NCI-H146 (cell line): ENCODE results near the gene ADAP1.
"Not testable (repeated sequence)": the region's sequence is repeated elsewhere in the genome, so short reads cannot be mapped to it uniquely, and the experiment has no call there.

ENCODE experiments used
- DNase-seq: peaks from one replicate; lab custom pipeline; 2025; lab: John Stamatoyannopoulos, UW

Gene ADAP1

DNA sequence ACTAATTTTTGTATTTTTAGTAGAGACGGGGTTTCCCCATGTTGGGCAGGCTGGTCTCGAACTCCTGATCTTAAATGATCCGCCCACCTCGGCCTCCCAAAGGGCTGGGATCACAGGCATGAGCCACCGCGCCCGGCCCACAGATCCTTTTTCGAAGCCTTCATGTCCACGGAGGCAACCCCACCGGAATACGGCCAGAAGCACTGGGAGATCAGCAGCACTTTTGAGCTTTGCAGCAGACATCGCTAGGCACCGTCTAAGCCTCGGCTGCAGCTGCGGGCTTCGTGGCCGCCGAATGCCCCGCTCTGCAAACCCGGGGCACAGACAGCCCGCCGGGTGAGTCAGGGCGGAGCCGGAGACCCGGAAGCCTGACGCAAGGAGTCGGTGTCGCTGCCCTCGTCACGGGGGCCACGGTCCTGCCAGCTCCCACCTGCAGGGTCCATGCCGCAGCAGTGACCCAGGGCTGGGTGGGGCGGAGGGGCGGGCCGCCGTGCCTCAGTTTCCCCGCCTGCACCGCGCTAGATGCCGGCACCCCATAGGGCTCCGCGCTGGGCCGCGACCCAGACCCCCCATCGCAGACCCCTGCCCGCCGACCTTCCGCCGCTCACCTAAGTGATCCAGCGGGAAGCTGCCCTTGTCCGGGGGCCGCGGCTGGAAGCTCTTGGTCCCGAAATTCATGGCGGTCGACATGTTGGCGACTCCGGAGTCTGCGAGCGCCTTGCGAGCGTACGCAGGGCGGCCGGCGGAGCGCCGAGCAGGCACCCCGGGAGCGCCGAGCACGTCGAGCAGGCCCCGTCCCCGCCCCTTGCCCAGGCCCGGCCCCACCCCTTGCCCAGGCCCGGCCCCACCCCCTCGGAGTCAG is 20.6 kb upstream of the ADAP1 start, which contains the start of gene COX19:
Gene COX19 (minus strand): TSS at position 730 of the 862 bp plus-strand sequence. CDS start 40 bp downstream, at position 690.
- DNase-seq = peak; percentile 86

DNA sequence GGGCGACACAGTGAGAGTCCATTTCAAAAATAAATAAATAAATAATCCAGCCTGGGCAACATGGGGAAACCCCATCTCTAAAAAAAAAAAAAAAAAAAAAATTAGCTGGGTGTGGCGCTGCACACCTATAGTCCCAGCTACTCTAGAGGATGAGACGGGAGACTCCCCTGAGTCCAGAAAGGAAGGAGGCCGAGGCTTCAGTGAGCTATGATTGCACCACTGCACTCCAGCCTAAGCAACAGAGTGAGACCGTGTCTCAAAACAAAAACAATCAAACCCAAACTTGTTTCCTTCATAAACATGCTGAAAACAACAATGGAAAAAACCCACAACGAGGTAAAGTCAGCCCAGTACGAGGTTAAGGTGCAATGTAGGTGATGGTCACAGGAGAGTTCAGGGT is 19.7 kb upstream of the ADAP1 start:
- DNase-seq = no peak

DNA sequence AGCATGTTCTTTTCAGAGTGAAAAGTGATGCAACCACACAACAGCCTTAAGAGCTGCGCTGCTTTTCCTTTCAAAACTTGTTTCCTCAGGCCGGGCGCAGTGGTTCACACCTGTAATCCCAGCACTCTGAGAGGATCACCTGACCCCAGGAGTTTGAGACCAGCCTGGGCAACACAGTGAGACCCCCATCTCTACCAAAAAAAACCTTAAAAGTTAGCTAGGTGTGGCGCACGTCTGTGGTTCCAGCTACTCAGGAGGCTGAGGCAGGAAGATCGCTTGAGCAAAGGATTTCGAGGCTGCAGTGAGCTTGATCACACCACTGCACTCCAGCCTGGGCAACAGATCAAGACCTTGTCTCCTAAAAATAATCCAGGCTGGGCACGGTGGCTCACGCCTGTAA is 18.8 kb upstream of the ADAP1 start:
- no peak for DNase-seq

DNA sequence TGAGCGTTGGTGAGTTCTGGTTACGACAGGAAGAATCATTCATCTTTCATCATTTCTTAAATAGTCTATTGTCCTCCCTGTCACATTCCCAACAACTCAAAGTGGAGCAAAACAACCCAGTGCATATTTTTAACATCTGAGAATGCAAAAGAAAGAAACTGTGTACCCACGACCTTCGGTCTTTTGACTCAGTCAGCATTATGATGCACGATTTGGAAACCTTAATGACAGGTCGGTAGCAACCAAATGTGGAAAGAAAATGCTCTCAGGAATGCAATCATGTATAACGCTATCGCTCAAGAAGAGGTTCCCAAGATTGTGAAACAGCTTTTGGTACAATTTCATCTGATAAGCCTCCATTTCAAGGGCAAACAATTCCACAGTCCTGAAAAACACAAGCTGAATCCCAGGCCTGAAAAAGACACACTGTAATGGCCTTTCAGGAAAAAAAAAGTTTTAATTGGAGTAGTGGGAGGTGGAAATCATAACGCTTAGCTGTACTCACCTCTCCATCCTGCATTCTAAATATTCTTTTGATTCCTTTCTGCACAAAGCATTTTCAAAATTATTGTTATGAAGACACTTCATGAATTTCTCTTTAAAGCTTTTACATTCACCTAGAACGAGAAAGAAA is 18.3 kb upstream of the ADAP1 start:
- DNase-seq = no peak

DNA sequence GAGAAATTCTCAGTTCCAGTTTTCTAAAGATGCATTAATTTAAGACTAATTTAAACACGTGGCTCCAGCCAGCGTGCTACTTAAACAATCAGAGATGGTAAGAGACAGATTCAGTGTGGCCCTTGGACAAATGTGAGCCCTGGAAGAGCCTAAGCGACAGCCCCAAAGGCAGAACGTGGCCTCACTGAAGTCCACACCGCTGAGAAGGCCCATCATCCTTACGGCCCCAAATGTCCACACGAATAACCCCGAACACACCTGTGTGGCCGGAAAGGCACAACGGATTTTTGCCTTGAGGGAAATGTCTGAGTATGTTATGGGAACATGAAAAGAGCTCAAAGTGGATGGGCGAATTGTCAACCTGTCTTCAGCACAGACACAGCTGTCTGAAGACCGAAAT is 17.6 kb upstream of the ADAP1 start:
- DNase-seq = no peak

DNA sequence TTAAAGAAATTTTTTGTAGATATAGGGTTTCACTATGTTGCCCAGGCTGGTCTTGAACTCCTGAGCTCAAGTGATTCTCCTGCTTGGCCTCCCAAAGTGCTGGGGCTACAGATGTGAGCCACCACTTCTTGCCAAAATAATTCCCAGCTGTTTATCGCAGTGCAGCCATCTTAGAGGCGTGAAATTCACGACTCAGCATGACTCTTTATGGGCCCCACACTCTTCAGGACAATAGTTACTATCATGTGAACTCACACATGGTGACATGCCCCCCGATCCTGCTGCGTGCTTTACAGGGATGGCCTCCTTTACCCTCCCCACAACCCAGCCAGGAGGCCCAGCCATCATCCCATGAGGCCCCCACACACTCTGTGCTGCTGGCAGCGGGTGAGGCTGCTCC is 16.3 kb upstream of the ADAP1 start:
- DNase-seq = no peak

DNA sequence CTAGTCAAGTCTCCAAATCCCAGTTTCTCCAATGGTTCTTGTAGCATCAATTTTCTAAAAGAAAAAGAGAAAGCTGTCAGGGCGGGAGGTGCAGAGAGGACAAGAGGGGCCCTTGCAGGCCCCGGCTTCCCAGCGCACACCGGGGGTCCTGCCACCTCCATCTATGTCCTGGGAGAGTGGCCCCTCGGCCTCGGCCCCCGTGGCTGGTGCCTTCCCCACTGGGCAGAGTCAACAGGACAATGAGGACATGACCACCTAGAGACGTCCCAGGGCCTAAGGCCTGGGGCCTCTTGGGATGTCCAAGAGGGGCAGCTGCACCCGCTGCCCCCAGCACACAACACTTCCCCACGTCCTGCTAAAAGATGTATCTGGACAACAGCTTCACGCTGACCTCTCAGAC is 14.9 kb upstream of the ADAP1 start:
- no peak for DNase-seq

DNA sequence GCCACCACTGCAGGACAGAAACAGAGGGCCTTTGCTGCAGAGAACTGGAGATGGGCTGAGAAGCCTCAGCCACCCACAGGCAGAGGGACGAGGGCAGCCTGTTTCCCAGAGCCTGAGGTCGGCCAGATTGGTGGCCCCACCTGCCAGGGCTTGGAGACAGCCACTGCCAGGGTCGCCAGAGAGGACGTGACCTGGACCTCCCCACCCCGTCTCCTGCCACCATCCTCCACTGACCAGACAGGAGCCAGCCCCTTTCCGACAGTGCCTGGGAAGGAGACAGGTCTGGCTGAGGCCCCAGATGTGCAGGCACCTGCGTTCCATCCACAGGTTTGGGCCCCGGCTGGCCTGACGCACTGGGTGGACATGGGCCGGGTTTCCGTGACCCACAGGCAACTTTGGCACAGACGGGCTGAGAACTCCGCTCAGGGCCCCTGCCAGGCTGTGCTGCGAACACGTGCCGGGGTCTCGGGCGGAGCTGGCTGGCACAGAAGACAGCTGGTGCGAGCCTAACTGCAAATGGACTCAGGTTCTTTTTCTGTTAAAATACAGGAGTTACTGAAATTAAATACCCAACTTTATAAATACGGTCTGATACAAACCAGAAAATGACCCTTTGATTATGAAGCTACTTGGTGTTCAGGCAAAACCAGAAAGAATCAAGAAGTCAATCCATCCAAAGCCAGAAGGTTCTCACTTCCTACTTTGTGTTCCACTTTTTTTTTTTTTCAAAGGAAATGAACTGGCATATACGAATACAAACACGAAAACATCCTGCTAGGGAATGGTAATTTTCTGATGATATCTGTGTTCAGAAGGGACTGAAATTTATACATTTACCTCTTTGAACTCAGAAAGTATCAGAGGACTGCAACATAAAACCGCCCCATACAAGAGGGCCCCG is 14.0 kb upstream of the ADAP1 start:
- DNase-seq = no peak

DNA sequence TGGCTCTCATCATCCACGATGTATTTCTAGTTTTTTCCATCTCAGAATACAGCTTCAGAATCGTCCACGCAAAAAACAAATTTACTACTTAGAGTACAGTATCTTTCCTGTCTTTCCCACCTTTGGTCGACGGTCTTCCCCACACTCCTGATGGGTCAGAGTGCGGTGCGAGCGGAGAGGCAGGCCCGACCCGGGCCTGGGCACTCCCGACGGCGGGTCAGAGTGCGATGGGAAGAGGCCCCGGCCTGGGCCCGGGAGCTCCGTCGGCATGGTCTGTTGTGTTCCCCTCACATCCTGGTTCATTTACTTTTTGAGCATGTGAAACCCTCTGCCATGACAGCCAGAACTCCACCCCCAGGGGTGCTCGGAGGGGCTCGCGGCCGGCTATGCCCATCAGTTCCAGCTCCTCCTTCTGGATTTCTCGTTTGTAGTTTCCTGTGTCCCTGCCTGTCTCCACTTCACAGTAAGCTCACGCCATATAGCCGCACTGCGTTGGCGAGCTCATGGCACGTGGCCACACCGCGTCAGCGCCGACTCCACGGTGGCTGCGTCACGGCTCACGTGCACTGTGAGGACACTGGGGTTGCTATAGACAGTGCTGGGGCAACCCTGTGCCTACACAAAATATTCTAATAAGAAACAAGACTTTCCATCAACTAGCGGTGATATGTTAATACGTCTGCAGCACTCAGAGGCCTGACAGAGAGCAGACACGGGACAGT is 13.0 kb upstream of the ADAP1 start:
- DNase-seq = no peak

DNA sequence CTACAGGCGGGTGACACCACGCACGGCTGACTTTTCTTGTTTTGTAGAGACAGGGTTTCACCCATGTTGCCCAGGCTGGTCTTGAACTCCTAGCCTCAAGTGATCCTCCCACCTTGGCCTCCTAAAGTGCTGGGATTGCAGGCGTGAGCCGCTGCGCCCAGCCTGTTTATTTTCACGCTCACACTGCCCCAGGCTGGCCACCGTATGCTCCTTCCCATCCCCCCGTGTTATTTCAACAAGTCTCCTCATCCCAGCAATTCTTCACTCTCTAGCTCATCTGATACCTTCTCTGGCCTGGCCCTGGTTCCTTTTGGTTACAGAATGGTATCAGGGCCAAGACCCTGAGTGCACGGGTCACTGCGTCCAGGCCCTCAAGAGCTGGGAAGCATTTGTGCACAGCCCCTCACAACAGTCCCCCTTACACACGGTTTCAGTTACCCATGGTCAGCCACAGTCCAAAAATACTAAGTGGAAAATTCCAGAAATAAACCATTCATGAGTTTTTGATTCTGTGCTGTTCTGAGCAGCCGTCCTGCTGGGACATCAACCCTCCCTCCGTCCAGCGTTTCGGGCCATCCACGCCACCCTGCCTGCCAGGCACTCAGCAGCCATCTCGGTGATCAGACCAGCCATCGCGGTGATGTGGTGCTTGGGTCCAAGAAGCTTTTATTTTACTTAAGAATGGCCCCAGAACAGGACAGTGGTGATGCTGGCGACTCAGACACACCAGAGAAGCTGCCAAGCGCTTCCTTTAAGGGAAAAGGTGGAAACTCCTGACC is 12.0 kb upstream of the ADAP1 start:
- no peak for DNase-seq

DNA sequence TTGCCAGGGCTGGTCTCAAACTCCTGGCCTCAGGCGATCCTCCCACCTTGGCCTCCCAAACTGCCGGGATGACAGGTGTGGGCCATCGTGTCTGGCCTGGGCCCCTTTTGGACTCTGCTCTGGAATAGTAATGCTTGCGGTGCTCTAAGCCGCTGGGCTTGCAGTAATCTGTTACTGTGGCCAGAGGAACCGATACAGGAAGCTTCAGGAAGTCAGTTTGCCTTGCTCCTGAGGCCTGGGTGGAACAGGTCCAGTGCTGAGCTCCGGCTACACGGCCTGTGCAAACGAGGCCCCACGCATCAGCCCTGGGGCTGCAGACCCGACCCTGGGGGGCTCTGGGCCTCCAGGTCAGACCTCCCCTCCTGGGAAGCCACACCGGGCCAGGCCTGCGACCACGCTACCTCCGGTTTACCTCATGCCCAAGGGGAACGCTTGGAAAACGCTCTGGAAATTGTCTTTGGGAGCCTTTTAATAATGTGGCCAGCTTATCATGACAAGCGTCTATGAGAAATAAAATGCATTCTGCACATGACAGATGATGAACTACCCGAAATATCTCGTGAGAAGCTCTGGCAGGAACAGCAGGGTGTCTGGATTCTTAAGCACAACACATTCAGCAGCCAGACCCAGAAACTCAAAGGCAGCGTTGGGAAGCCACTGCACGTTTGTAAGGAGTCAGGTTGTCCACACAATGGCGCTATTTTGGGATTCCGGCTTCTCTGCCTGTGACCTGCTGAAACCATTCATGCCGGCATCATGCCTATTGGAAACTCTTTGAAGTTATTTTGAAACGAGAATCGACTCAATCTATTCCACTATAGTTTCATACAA is 10.1 kb upstream of the ADAP1 start:
- no peak for DNase-seq

DNA sequence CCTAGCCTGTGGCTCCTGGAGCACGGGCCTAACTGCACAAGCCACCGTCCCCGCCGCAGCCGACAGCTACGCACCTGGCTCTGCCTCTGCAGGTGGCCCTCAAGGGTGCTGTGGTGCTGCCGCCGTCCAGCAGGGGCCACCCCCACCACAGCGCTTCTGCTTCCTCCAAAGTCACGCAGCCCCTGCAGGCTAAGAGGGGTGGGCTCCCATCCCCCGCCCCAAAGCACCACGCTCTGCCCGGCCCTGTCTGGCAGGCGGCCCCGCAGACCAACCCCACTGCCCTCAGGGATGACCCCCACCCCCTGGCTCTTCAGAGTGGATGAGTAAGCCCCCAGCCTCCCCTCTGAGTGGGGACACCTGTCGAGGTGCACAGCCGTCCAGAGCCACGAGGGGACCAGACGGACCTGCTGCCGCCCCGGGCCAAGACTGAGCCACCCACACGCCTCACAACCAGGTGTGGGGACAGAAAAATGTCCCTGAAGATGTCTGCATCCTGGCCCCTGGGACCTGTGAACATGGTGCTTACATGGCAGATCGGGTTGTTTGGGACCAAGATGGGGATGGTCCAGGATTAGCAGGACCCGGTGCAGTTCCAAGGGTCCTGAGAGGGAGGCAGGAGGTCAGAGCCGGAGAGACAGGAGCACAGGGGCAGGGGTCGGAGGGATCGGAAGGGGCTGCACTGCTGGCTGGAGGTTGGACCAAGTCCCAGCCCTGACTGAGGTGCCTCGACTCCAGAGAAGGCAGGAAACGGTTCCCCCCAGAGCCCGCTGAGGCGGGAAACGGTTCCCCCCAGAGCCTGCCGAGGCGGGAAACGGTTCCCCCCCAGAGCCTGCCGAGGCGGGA is 9.0 kb upstream of the ADAP1 start:
- DNase-seq = peak; percentile 57

DNA sequence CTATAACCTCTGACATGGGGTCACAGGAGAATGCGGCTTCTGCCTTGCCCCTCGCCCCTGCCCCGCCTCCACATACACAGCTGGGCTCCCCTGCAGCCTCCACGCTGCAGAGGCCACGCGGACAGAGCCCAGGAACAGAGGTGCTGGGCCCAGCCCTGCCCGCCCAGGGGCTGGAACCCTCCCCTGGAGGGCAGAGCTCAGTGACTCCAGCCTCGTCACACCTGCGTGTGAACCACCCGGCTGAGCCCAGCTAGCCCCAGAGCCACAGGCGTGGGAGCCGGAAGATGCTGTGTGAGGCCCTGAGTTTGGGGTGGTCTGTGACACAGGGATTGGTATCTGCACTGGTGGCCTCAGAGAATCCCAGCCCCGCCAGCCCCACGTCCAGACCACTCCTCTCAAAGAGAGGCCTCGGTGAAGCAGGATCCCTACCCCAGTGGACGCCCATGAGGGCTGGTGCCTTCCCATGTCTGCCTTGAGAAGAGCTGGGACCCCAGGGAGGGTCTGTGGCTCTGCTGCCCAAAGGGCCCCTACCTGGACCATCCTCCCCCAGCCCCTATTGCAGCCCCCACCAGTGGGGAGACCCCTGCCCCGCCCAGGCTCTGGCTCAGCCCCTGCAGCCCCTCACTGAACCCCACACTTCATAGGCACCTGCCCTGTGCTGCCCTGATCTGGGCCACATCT is 8.1 kb upstream of the ADAP1 start:
- DNase-seq = no peak

DNA sequence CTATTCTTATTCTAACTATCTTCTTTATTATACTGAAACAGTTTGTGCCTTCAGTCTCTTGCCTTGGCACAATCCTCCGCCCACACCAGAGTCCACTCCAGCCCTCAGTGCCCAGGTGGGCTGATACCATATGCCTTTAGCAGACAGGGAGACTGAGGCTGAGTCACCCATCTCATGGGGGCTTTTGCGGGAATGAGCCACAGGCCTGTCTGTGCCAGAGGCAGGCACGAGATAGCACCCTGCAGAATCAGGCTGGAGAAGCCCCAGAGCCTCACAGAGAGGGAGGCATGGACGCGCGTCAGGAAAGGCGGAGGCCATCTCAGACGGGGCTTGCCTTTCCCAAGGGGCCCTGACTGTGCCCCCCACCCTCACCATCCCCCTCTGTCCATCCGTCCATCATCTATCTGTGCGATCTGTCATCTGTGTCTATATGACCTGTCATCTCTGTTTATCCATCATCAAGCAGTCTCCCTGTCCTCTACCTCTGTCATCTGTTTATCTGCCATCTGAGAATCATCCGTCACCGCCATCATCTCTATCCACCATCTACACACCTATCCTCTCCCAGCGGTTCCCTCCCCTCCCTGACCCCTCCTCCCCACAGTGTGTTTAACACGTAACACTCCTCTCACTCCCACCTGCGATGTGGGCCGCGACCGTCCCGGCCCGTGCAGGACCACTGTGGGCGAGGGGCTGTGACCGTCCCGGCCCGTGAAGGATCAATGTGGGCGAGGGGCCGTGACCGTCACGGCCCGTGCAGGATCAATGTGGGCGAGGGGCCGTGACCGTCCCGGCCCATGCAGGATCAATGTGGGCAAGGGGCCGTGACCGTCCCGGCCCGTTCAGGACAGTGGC is 7.3 kb upstream of the ADAP1 start:
- DNase-seq = no peak

DNA sequence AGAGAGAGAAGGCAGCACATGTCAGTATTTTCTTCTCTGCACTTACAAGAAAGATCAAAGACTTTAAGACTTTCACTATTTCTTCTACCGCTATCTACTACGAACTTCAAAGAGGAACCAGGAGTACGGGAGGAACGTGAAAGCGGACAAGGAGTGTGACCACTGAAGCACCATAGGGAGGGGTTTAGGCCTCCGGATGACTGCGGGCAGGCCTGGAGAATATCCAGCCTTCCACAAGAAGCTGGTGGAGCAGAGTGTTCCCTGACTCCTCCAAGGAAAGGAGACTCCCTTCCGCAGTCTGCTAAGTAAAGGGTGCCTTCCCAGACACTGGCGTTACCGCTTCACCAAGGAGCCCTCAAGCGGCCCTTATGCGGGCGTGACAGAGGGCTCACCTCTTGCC is 6.5 kb upstream of the ADAP1 start:
- DNase-seq = not testable (repeated sequence)

DNA sequence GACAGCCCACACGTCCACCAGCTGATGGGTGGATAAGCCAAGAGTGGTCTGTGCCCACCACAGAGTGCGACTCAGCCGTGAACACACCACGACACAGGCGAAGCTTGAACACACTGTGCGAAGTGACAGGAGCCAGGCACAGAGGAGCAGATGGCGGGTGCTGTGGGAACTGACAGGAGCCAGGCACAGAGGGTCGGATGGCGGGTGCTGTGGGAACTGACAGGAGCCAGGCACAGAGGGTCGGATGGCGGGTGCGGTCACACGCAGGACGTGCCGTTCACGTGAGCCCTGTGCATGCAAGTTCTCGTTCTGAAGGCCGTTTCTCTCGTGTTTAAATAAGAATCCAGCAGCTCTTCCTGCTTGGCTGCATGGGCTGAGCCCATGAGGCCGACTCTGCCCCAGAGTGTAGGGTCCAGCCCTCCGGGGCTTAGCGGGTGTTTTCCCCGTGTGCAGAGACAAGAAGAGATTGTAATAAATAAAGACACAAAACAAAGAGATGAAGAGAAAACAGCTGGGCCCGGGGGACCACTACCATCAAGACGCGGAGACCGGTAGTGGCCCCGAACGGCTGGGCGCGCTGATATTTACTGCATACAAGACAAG is 5.9 kb upstream of the ADAP1 start:
- DNase-seq = no peak

DNA sequence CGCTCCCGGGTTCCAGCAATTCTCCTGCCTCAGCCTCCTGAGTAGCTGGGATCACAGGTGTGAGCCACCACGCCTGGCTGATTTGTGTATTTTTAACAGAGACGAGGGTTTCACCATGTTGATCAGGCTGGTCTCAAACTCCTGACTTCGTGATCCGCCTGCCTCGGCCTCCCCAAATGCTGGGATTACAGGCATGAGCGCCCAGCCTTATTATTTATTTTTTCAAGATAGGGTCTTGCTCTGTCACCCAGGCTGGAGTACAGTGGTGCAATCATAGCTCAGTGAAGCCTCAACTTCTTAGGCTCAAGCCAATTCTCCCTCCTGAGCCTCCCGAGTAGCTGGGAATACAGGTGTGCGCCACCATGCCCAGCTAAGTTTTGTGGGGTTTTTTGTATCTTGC is 5.3 kb upstream of the ADAP1 start:
- DNase-seq = not testable (repeated sequence)
